Astrocyte of the cerebellum (primary cell): ENCODE measurements around the gene B4GALNT3.

Source experiments
- DNase-seq: peaks from one replicate; pipeline ENCODE4 v3.0.0-alpha.2; 2011; ENCODE audit warnings: low read depth
- H3K4me3 ChIP-seq: 2 replicates; pipeline ENCODE4 v1.5.1; 2011; ENCODE audit warnings: mild to moderate bottlenecking, low read depth, low read length, moderate library complexity
- in situ Hi-C: cut with HindIII; loops from 2 replicates; pipeline ENCODE4 v1.10.0; 2017; ENCODE audit warnings: low sequenced_read_pairs
- TF ChIP-seq, protein P1 (sequence below): IDR thresholded peaks from 2 replicates; pipeline ENCODE4 v1.5.1; 2012; ENCODE audit warnings: low read length, low read depth, moderate library complexity, mild to moderate bottlenecking; ENCODE audit errors: missing control alignments

The B4GALNT3 gene

DNA sequence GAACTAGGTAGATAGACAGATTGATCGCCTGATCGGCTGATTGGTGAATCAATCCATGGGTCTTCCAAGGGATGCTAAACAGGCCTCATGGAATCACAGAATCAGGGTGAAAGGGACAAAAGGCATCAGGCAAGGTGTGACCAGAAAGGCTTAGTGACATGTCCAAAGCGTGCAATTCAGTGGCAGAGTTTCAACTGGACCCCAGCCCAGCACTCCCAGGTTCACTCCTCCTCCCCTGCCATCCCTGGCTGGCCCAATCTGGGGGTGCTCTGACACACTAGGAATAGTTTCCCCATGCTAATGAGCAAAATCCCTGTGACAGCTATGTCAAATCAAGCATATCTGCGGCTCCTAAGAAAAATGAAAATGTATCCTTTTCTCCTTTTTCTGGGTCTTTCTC is 153.1 kb downstream of the B4GALNT3 start:
- H3K4me3 ChIP-seq = no peak overlapping the region
- DNase-seq = no peak
- TF ChIP-seq, protein P1, sequence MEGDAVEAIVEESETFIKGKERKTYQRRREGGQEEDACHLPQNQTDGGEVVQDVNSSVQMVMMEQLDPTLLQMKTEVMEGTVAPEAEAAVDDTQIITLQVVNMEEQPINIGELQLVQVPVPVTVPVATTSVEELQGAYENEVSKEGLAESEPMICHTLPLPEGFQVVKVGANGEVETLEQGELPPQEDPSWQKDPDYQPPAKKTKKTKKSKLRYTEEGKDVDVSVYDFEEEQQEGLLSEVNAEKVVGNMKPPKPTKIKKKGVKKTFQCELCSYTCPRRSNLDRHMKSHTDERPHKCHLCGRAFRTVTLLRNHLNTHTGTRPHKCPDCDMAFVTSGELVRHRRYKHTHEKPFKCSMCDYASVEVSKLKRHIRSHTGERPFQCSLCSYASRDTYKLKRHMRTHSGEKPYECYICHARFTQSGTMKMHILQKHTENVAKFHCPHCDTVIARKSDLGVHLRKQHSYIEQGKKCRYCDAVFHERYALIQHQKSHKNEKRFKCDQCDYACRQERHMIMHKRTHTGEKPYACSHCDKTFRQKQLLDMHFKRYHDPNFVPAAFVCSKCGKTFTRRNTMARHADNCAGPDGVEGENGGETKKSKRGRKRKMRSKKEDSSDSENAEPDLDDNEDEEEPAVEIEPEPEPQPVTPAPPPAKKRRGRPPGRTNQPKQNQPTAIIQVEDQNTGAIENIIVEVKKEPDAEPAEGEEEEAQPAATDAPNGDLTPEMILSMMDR = no peak
- in situ Hi-C loops = no loop called here
